22Rv1 (cell line): Measurements from ENCODE around the gene ULK4.

ENCODE experiments used
- ZFX ChIP-seq: fragments of 450-650 bp; IDR thresholded peaks from 2 replicates; pipeline ENCODE4 v1.6.1; 2017; ENCODE audit warnings: antibody characterized with exemption, borderline replicate concordance
- TF ChIP-seq, protein P1 (sequence below): fragments of 450-650 bp; IDR thresholded peaks from 2 replicates; pipeline ENCODE4 v1.5.1; 2017; ENCODE audit warnings: mild to moderate bottlenecking

DNA sequence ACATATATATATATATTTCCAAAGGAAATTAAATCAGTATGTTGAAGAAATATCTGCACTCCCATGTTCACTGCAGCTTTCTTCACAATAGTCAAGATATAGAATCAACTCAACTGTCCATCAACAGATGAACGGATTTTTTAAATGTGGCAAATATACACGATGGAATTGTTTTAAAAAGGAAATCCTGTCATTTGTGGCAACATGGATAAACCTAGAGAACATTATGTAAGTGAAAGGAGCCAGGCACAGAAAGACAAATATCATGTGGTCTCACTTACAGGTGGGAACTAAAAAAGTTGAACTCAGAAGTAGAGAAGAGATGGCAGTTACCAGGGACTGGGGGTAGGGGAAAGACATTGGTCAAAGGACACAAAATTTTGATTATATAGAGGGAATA, 253.7 kb downstream of the ULK4 start:
- TF ChIP-seq, protein P1, sequence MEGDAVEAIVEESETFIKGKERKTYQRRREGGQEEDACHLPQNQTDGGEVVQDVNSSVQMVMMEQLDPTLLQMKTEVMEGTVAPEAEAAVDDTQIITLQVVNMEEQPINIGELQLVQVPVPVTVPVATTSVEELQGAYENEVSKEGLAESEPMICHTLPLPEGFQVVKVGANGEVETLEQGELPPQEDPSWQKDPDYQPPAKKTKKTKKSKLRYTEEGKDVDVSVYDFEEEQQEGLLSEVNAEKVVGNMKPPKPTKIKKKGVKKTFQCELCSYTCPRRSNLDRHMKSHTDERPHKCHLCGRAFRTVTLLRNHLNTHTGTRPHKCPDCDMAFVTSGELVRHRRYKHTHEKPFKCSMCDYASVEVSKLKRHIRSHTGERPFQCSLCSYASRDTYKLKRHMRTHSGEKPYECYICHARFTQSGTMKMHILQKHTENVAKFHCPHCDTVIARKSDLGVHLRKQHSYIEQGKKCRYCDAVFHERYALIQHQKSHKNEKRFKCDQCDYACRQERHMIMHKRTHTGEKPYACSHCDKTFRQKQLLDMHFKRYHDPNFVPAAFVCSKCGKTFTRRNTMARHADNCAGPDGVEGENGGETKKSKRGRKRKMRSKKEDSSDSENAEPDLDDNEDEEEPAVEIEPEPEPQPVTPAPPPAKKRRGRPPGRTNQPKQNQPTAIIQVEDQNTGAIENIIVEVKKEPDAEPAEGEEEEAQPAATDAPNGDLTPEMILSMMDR, result no peak
- no peak for TF ChIP-seq ZFX
